ES-I3 (cell line): Measurements from ENCODE around the gene MAPK14.

Experiments
- H3K36me3 ChIP-seq: 2 replicates; pipeline ENCODE4 v1.6.1; 2013; ENCODE audit warnings: mild to moderate bottlenecking, low read length, control low read depth, moderate library complexity; ENCODE audit not compliant: insufficient read depth
- H3K4me1 ChIP-seq: 2 replicates; pipeline ENCODE4 v1.6.1; 2013; ENCODE audit warnings: mild to moderate bottlenecking, control low read depth, low read length; ENCODE audit not compliant: insufficient read depth
- H3K9ac ChIP-seq: 2 replicates; pipeline ENCODE4 v1.6.1; 2013; ENCODE audit warnings: low read depth, mild to moderate bottlenecking, low read length, moderate library complexity
- H3K9me3 ChIP-seq: 2 replicates; pipeline ENCODE4 v1.6.1; 2013; ENCODE audit warnings: mild to moderate bottlenecking, low read length, moderate library complexity; ENCODE audit not compliant: control insufficient read depth, insufficient read depth

Gene MAPK14

GRCh38 chr6:36094238-36094637 lies 66.6 kb downstream of the MAPK14 start:
- Histone ChIP-seq H3K4me1 (peaks cover 5% of the 10 kb centered on the region; the same call in 1 of the 2 replicates), H3K36me3 (no peaks in the 10 kb centered on the region; the same call in none of the 2 replicates), H3K9ac (no peak overlapping the region), H3K9me3 (no peaks in the 10 kb centered on the region)

- Histone ChIP-seq H3K9ac (no peak overlapping the region), H3K4me1 (peaks cover 5% of the 10 kb centered on the region; the same call in 1 of the 2 replicates), H3K36me3 (no peaks in the 10 kb centered on the region; the same call in none of the 2 replicates), H3K9me3 (no peaks in the 10 kb centered on the region)
Observed at GRCh38 chr6:36094753-36095496, 67.3 kb downstream of the MAPK14 start.

DNA sequence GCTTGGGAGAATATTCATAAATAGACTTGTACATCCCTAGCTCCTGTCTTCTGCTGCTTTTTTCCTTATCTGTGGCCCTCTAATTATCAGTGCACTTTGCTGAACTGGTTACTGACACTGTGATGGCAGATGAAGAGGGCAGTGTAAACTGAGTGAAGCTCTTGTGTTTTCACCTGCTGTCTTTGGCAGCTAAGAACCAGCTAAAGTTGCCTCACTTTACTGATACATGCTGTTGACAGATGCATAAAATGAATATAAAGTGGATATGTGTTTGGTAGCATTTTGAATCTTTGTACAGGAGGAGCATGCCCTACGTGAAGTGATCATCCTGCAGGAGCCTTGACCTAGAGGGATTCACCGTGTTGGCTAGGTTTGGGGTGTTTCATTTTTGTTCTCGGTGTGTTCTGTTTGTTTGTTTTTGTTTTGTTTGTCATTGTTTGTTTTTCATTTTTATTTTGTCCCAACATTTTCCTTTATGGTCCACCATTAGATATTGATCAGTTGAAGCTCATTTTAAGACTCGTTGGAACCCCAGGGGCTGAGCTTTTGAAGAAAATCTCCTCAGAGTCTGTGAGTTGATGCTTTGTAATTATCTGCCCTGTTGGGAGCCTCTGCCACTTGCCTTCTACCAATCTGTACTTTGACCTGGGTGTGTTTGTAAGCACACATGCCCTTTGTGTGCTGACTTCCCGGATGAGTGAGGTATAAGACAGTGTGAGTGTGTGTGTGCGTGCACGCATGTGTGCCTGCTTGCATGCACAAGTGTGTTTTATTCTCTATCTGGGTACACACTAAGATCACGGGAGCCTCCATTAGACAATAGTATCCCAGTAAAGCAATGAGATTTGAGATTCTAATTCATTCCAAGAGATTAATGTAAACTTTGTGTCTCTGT lies 68.1 kb downstream of the MAPK14 start:
- no peaks in the 10 kb centered on the region for H3K9me3 ChIP-seq
- no peak overlapping the region for H3K9ac ChIP-seq
- peaks cover 5% of the 10 kb centered on the region; the same call in 1 of the 2 replicates for H3K4me1 ChIP-seq
- H3K36me3 ChIP-seq, result peaks cover 3% of the 10 kb centered on the region

DNA sequence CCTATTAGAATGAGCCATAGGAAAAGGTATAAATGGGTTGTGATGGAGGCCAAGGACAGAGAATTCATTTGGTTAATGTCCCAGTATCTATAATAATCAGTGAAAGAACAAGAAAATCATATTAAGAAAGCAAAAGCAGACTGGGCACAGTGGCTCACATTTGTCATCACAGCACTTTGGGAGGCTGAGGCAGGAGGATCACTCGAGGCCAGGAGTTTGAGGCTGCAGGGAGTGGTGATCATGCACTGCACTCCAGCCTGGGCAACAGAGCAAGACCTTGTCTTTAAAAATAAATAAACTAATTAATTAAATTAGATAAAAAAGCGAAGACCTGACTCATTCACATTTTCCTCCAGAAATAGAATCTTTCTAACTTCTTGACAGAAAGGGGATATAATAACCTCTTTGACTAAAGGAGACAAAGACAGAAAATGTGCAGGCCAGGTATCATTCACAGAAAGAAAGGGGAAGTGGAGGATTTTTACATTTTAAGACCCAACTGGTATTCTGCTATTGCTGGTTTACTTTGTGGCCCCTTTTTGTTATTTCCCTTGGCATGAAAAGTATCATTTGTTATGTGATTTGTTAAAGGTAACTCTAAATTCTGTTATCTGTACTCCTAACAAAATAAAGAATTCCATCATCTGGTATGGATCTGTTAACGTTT lies 70.8 kb downstream of the MAPK14 start:
- Histone ChIP-seq H3K9ac (no peak overlapping the region), H3K4me1 (peaks cover 5% of the 10 kb centered on the region; the same call in 1 of the 2 replicates), H3K9me3 (no peaks in the 10 kb centered on the region), H3K36me3 (peaks cover 3% of the 10 kb centered on the region; the same call in 1 of the 2 replicates)

- Histone ChIP-seq H3K36me3 (peaks cover 3% of the 10 kb centered on the region; the same call in 1 of the 2 replicates), H3K9ac (no peak overlapping the region), H3K9me3 (no peaks in the 10 kb centered on the region), H3K4me1 (peaks cover 5% of the 10 kb centered on the region; the same call in 1 of the 2 replicates)
Observed at GRCh38 chr6:36098920-36099647, 71.5 kb downstream of the MAPK14 start.

- H3K9ac ChIP-seq, result no peak overlapping the region
- H3K36me3 ChIP-seq, result peaks cover 3% of the 10 kb centered on the region; the same call in 1 of the 2 replicates
- H3K9me3 ChIP-seq, result no peaks in the 10 kb centered on the region
- H3K4me1 ChIP-seq, result peaks cover under 1% of the 10 kb centered on the region; the same call in 1 of the 2 replicates
Observed at GRCh38 chr6:36099869-36100483, 72.4 kb downstream of the MAPK14 start.

GRCh38 chr6:36101691-36102090 lies 74.1 kb downstream of the MAPK14 start:
- Histone ChIP-seq H3K4me1 (no peaks in the 10 kb centered on the region), H3K9me3 (no peaks in the 10 kb centered on the region), H3K9ac (no peak overlapping the region), H3K36me3 (peaks cover 3% of the 10 kb centered on the region; the same call in 1 of the 2 replicates)

GRCh38 chr6:36102853-36103252 lies 75.2 kb downstream of the MAPK14 start:
- Histone ChIP-seq H3K9ac (no peak overlapping the region), H3K9me3 (no peaks in the 10 kb centered on the region), H3K4me1 (no peaks in the 10 kb centered on the region), H3K36me3 (peaks cover 7% of the 10 kb centered on the region)

- Histone ChIP-seq H3K9ac (no peak overlapping the region), H3K36me3 (peaks cover 8% of the 10 kb centered on the region), H3K4me1 (no peaks in the 10 kb centered on the region), H3K9me3 (no peaks in the 10 kb centered on the region)
Observed at GRCh38 chr6:36104836-36105235, 77.2 kb downstream of the MAPK14 start.

- peaks cover 12% of the 10 kb centered on the region for H3K36me3 ChIP-seq
- H3K9me3 ChIP-seq, result no peaks in the 10 kb centered on the region
- no peak overlapping the region for H3K9ac ChIP-seq
- H3K4me1 ChIP-seq, result no peaks in the 10 kb centered on the region
Observed at GRCh38 chr6:36109092-36109491, 81.5 kb downstream of the MAPK14 start.

GRCh38 chr6:36110050-36110449 lies 82.4 kb downstream of the MAPK14 start:
- Histone ChIP-seq H3K4me1 (no peaks in the 10 kb centered on the region), H3K36me3 (peaks cover 12% of the 10 kb centered on the region), H3K9ac (no peak overlapping the region), H3K9me3 (no peaks in the 10 kb centered on the region)

GRCh38 chr6:36110863-36111262 lies 83.3 kb downstream of the MAPK14 start:
- Histone ChIP-seq H3K9ac (no peak overlapping the region), H3K9me3 (no peaks in the 10 kb centered on the region), H3K36me3 (peaks cover 12% of the 10 kb centered on the region), H3K4me1 (no peaks in the 10 kb centered on the region)

DNA sequence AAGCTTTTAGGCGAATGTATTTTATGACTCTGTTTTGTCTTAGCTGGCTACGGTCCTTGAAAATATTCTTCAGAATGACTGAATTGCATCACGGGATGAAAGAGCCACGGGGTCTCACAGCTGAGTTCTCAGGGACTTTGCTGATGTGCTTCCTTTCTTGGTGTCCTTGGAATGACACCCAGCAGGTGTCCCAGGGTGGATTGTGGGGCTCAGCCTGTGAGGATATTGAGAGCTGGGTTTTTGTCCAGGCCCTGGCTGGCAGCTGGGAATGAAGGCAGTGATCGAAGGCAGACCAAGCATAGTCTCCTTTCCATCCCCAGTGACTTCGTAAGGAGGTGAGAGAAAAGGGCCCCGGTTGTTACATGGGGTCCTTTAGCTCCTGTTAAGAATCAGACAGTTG lies 83.9 kb downstream of the MAPK14 start:
- Histone ChIP-seq H3K9ac (no peak overlapping the region), H3K36me3 (peaks cover 12% of the 10 kb centered on the region), H3K4me1 (no peaks in the 10 kb centered on the region), H3K9me3 (no peaks in the 10 kb centered on the region)
